ENCODE results near the gene GADD45B.

DNA sequence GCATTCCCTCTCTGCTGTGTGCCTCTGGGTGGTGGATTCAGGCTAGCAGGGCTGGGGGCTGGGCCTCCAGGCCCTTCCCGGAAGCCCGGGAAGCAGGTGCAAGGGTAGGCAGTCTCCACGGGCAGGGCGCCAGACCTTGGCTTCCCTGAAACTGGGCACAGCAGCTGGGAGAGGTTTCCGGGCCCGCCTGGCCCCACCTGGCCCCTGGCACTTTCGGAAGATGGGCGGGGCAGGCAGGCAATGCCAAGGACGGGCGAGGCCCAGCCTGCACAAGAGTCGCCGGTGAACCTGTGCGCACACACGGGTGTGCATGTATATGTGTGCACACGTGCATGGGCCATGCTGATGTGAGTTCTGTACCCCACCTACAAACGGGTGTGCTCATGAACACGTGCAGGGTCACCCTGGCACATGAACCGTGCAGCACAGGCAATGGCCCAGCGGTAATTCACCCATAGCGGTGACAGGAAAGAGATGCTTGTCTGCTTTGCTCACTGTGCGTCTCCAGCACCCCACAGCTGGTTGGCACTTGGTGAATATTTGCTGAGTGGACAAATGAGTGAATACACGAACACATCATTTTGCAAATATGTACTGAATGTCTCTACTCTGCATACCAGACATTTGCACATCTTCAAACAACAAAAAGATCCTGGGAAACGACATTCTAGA is 15.3 kb downstream of the GADD45B start:
- TF ChIP-seq CTCF (IDR thresholded peaks at IDR 0.05; ENCODE audit: low read depth, low read length, poor library complexity, severe bottlenecking) (no peak), EZH2phosphoT487 (IDR thresholded peaks at IDR 0.05; ENCODE audit: borderline replicate concordance, low read length) (no peak)
